Ovary (tissue), 3 donors: ENCODE measurements around the gene GNPTAB.

Source experiments
- POLR2A ChIP-seq: fragments of 450-650 bp; IDR thresholded peaks from one replicate; pipeline ENCODE4 v1.6.1; 2017; ENCODE audit warnings: antibody characterized with exemption, mild to moderate bottlenecking, moderate library complexity
- TF ChIP-seq, protein P1 (sequence below), 3 donors: fragments of 450-650 bp in 2 of 3; fragments of 200-600 bp in 1 of 3; IDR thresholded peaks; one replicate each; pipeline versions ENCODE4 v1.5.1 to v1.8.0; 2016 to 2022; ENCODE audit warnings: antibody characterized with exemption in 3 of 3, mild to moderate bottlenecking in 1 of 3
- donor health status: DM: no; HTN: no; CAD: no.

- TF ChIP-seq POLR2A: no peak
- TF ChIP-seq, protein P1, sequence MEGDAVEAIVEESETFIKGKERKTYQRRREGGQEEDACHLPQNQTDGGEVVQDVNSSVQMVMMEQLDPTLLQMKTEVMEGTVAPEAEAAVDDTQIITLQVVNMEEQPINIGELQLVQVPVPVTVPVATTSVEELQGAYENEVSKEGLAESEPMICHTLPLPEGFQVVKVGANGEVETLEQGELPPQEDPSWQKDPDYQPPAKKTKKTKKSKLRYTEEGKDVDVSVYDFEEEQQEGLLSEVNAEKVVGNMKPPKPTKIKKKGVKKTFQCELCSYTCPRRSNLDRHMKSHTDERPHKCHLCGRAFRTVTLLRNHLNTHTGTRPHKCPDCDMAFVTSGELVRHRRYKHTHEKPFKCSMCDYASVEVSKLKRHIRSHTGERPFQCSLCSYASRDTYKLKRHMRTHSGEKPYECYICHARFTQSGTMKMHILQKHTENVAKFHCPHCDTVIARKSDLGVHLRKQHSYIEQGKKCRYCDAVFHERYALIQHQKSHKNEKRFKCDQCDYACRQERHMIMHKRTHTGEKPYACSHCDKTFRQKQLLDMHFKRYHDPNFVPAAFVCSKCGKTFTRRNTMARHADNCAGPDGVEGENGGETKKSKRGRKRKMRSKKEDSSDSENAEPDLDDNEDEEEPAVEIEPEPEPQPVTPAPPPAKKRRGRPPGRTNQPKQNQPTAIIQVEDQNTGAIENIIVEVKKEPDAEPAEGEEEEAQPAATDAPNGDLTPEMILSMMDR (IDR thresholded peaks at IDR 0.05): no peak
Observed at GRCh38 chr12:101804409-101804808, 26.4 kb downstream of the GNPTAB start.
